Dendritic cell treated with granulocyte-macrophage colony-stimulating factor and Interleukin-4, amounts not matched to agents 40 ng/mL and 50 ng/mL, for 4 days (primary cell): ENCODE measurements around the gene CELA3A.
"Not testable (repeated sequence)": the region's sequence is repeated elsewhere in the genome, so short reads cannot be mapped to it uniquely, and the experiment has no call there.

Experiments
- H3K27ac Mint-ChIP-seq: one replicate; pipeline ENCODE4 v1.8.0; 2022; ENCODE audit warnings: mild to moderate bottlenecking, mixed read lengths
- H3K27me3 Mint-ChIP-seq: one replicate; pipeline ENCODE4 v1.8.0; 2022; ENCODE audit warnings: mild to moderate bottlenecking, mixed read lengths
- H3K36me3 Mint-ChIP-seq: one replicate; pipeline ENCODE4 v1.8.0; 2022; ENCODE audit warnings: low read depth, mixed read lengths
- H3K4me1 Mint-ChIP-seq: one replicate; pipeline ENCODE4 v1.8.0; 2022; ENCODE audit warnings: low read depth, mixed read lengths
- H3K4me3 Mint-ChIP-seq: one replicate; pipeline ENCODE4 v1.8.0; 2022; ENCODE audit warnings: mild to moderate bottlenecking, moderate library complexity, mixed read lengths
- H3K9me3 Mint-ChIP-seq: one replicate; pipeline ENCODE4 v1.8.0; 2022; ENCODE audit warnings: mixed read lengths
- intact Hi-C: fragments of 100-400 bp; cut with micrococcal nuclease; formaldehyde crosslinking; loops from one replicate; pipeline ENCODE4 v1.15.0; 2022

Gene CELA3A

GRCh38 chr1:22018583-22019559 is 17.4 kb downstream of the CELA3A start:
- H3K27ac Mint-ChIP-seq = peak overlapping the region; percentile 86
- peaks cover 30% of the 10 kb centered on the region for H3K4me1 Mint-ChIP-seq
- peak overlapping the region; percentile 11 for H3K4me3 Mint-ChIP-seq
- intact Hi-C loops = no loop called here
- H3K36me3 Mint-ChIP-seq = no peaks in the 10 kb centered on the region
- H3K9me3 Mint-ChIP-seq = no peaks in the 10 kb centered on the region
- H3K27me3 Mint-ChIP-seq = no peaks in the 10 kb centered on the region

DNA sequence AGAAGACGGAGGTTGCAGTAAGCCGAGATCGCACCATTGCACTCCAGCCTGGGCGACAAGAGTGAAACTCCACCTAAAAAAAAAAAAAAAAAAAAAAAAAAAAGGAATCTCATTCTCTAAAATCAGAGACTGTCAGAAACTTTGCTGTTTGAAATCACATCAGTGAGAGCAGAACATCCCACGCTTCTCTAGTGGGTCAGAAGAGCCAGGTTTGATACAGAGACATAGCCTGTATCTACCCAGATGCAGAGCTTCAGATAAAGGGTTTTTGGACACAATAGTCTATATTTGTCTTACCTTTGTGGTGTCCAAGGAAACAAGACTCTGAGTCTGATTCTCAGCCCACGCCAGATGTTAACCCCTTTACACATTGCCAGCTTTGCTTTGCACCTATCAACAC is 19.6 kb downstream of the CELA3A start:
- Mint-ChIP-seq H3K27me3 (no peaks in the 10 kb centered on the region), H3K27ac (peak overlapping the region; percentile 86), H3K4me3 (no peak overlapping the region), H3K9me3 (no peaks in the 10 kb centered on the region), H3K4me1 (peaks cover 48% of the 10 kb centered on the region), H3K36me3 (peaks cover 14% of the 10 kb centered on the region)
- intact Hi-C loops = no loop called here

GRCh38 chr1:22024485-22025367 is 23.3 kb downstream of the CELA3A start:
- H3K4me3 Mint-ChIP-seq = peak overlapping the region; percentile 97
- H3K27me3 Mint-ChIP-seq = no peaks in the 10 kb centered on the region
- H3K9me3 Mint-ChIP-seq = no peaks in the 10 kb centered on the region
- H3K36me3 Mint-ChIP-seq = peaks cover 22% of the 10 kb centered on the region
- H3K27ac Mint-ChIP-seq = peak overlapping the region; percentile 99
- peaks cover 45% of the 10 kb centered on the region for H3K4me1 Mint-ChIP-seq
- intact Hi-C loops = loop anchor here (2.0 kb wide), 1 partner anchor 28 kb away; the partner anchor contains the start of gene CDC42

DNA sequence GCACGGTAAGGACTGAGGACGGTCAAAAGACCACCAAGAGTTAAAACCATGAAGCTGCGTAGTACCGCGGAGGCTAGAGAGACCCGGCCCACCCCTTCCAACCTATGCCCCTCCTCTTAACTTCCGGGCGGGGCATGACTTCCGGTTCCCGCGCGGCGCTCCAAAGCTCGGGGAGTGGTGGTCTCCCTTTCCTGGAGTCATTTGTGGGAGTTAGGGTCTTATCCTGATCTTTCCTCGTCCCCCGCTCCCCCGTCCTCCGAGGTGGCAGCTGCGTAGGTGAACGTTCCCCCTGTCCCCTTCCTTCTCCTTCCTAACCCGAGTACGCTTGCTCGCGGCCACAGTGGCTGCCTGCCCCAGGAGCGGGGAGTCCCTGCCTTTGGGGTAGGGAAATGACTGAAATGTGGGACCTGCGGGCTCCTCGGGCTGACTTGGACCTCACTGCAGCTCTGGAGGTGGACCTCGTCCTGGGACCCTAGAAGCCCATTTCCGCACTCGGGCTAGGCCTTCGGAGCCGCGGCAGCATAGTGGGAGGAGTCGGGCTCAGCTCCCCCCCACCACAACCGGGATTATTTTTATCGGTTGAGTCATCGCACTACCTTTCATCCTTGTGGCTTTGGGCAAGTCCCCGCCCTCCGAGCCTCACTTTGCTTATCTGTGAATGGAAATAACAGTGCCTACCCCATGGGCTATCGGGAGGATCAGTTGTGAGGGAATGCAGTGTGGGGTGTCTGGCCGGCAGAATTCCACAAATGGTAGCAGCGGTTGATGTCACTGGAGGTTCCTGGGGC is 24.1 kb downstream of the CELA3A start:
- intact Hi-C loops = loop anchor here (2.0 kb wide), 1 partner anchor 27 kb away; the partner anchor contains the start of gene CDC42
- peak overlapping the region; percentile 97 for H3K4me3 Mint-ChIP-seq
- no peaks in the 10 kb centered on the region for H3K27me3 Mint-ChIP-seq
- peaks cover 49% of the 10 kb centered on the region for H3K4me1 Mint-ChIP-seq
- H3K36me3 Mint-ChIP-seq = peaks cover 22% of the 10 kb centered on the region
- peak overlapping the region; percentile 99 for H3K27ac Mint-ChIP-seq
- no peaks in the 10 kb centered on the region for H3K9me3 Mint-ChIP-seq

DNA sequence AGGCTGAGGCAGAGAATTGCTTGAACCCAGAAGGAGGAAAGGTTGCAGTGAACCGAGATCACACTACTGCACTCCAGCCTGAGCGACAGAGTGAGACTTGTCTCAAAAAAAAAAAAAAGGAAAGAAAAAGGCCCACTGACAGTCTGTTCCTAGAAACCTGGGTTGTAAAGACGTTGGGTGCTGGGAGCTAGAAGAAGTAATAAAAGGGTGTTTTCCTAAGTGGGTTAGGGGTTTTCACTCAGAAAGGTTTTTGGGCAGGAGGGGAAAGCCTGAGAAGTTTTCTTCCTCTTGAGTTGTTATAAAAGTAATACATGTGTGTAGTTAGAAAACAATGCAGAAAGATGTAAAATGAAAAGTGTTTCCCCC is 25.4 kb downstream of the CELA3A start:
- Mint-ChIP-seq H3K27me3 (no peaks in the 10 kb centered on the region), H3K27ac (peak overlapping the region; percentile 99), H3K4me3 (no peak overlapping the region), H3K36me3 (peaks cover 22% of the 10 kb centered on the region), H3K4me1 (peaks cover 61% of the 10 kb centered on the region), H3K9me3 (no peaks in the 10 kb centered on the region)
- intact Hi-C loops = no loop called here

- peaks cover 44% of the 10 kb centered on the region for H3K4me1 Mint-ChIP-seq
These were observed 28.6 kb downstream of the CELA3A start for GRCh38 chr1:22030057-22030456.

DNA sequence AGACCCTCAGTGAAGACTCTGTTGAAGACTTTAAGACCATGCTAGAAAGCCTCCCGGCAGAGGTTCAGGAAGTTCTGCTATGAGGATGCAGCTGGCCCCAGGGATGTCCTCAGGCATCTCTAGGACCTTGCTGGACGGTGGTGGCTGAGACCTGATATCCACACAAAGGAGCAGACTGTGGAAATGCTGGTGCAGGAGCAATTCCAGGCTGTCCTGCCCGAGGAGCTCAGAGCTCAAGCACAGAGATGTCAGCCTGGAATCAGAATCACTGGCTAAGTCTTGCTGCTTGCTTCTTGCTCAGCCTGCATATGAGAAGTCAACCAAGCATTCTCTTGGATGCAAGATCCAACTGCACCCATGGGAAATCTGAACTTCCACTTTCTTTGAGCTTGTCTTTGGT is 29.0 kb downstream of the CELA3A start:
- Mint-ChIP-seq H3K27ac (peak overlapping the region; percentile 92), H3K9me3 (no peaks in the 10 kb centered on the region), H3K36me3 (peaks cover 14% of the 10 kb centered on the region), H3K4me1 (peaks cover 43% of the 10 kb centered on the region), H3K4me3 (no peak overlapping the region), H3K27me3 (no peaks in the 10 kb centered on the region)
- intact Hi-C loops = no loop called here

More at GRCh38 chr1:22030057-22030456, 28.6 kb downstream of the CELA3A start:
- H3K9me3 Mint-ChIP-seq = no peaks in the 10 kb centered on the region
- peaks cover 18% of the 10 kb centered on the region for H3K36me3 Mint-ChIP-seq
- H3K4me3 Mint-ChIP-seq = no peak overlapping the region
- intact Hi-C loops = no loop called here
- no peaks in the 10 kb centered on the region for H3K27me3 Mint-ChIP-seq
- peak overlapping the region; percentile 92 for H3K27ac Mint-ChIP-seq

DNA sequence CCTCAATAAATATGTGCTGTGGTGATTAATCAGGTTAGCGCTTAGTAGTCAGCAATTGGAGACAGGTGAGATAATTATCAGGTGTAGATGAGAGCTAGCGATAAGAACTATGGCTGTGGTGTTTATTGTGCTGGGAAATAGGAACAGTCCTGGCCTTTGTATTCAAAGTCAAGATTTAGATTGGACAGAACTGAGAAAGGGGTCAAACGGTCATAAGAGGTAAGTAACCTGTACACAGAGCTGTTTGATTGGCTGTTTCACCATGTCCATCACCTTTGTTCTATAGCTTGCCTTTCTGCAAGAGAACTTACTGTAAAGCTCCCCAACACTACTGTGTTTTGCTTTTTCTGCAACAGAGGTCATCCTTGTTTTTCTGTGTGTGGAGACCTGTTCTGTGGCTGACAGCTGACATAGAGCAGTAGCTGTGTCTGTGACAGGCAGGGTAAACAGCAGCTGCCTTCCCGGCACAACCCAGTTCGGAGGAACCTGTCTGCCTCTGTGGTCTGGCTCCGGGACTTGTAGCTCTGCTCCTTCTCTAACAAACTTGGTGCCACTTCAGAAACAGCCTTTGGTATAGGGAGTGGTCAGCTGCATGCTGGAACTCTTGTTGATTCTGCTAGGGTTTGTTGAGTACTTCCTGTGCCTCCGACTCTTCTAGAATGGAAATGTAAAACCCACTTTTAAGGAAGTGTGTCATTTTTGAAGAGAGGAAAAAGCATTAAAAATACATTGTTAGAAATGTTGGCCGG is 29.9 kb downstream of the CELA3A start:
- H3K36me3 Mint-ChIP-seq = peaks cover 6% of the 10 kb centered on the region
- peak overlapping the region; percentile 52 for H3K4me3 Mint-ChIP-seq
- peaks cover 35% of the 10 kb centered on the region for H3K4me1 Mint-ChIP-seq
- H3K27me3 Mint-ChIP-seq = no peaks in the 10 kb centered on the region
- H3K27ac Mint-ChIP-seq = peak overlapping the region; percentile 92
- intact Hi-C loops = no loop called here
- no peaks in the 10 kb centered on the region for H3K9me3 Mint-ChIP-seq

DNA sequence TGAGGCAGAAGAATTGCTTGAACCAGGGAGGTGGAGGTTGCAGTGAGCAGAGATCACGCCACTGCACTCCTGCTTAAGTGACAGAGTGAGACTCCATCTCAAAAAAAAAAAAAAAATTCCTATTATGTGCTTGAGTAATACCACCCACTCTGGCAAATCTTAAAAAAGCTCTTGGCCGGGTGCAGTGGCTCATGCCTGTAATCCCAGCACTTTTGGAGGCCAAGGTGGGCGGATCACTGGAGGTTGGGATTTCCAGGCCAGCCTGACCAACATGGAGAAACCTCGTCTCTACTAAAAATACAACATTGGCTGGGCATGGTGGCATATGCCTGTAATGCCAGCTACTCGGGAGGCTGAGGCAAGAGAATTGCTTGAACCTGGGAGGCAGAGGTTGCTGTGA is 33.4 kb downstream of the CELA3A start:
- not testable (repeated sequence) for H3K27me3 Mint-ChIP-seq, H3K27ac Mint-ChIP-seq, H3K36me3 Mint-ChIP-seq, H3K9me3 Mint-ChIP-seq, H3K4me3 Mint-ChIP-seq
- intact Hi-C loops = loop anchor here (5.0 kb wide), 1 partner anchor 37 kb away; no protein-coding TSS in a partner anchor
- peaks cover 44% of the 10 kb centered on the region for H3K4me1 Mint-ChIP-seq

DNA sequence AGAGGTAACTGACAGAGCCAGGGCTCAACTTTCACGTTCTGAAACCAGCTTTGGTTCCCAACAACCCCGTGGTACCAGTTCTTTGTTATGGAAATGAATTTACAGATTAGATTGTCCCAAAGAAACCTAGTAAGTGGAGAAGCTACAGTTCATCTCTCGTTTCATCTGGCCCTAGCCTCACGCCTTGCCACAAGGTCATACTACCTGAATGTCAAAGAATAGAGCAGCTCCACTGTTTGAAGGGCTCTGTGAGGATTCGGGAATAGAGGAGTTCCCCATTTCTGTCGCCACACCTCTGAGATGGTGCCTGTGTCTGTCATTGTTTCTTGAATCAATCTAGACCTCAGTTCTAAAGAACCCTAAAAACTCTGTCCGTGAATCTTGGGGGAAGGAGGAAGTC is 36.1 kb downstream of the CELA3A start:
- Mint-ChIP-seq H3K4me3 (no peak overlapping the region), H3K4me1 (peaks cover 36% of the 10 kb centered on the region)

DNA sequence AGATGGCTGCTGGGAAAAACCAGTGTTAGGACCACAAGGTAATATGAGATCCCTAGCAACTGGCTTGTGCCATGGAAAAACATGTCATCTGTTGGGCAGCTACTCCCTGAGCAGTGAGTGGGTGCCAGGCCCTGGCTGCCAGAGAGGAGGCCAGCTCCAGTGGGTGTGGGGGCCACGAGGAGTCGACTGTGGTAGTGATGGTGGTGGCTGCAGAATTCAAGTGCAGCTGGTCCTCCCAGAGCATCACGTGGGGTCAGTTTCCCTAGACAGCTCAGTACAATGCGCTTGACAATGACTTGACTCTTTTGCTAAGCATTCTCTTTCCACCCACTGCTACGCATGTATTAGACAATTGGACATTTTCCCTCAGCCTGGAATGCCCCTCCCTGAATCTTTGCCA is 36.6 kb downstream of the CELA3A start:
- Mint-ChIP-seq H3K4me3 (no peak overlapping the region), H3K36me3 (no peaks in the 10 kb centered on the region), H3K9me3 (no peaks in the 10 kb centered on the region), H3K4me1 (peaks cover 38% of the 10 kb centered on the region), H3K27me3 (no peaks in the 10 kb centered on the region), H3K27ac (peak overlapping the region; percentile 86)
- intact Hi-C loops = loop anchor here (5.0 kb wide), 1 partner anchor 34 kb away; no protein-coding TSS in a partner anchor

More for the DNA sequence above, 36.1 kb downstream of the CELA3A start:
- peak overlapping the region; percentile 86 for H3K27ac Mint-ChIP-seq
- no peaks in the 10 kb centered on the region for H3K27me3 Mint-ChIP-seq
- intact Hi-C loops = loop anchor here (5.0 kb wide), 1 partner anchor 35 kb away; no protein-coding TSS in a partner anchor
- H3K36me3 Mint-ChIP-seq = no peaks in the 10 kb centered on the region
- H3K9me3 Mint-ChIP-seq = no peaks in the 10 kb centered on the region

- H3K27ac Mint-ChIP-seq = peak overlapping the region; percentile 86
- intact Hi-C loops = loop anchor here (5.0 kb wide), 1 partner anchor 33 kb away; no protein-coding TSS in a partner anchor
- H3K9me3 Mint-ChIP-seq = no peaks in the 10 kb centered on the region
- H3K27me3 Mint-ChIP-seq = no peaks in the 10 kb centered on the region
- H3K4me1 Mint-ChIP-seq = peaks cover 48% of the 10 kb centered on the region
- H3K4me3 Mint-ChIP-seq = peak overlapping the region; percentile 51
- H3K36me3 Mint-ChIP-seq = no peaks in the 10 kb centered on the region
These were observed 38.3 kb downstream of the CELA3A start for GRCh38 chr1:22039594-22040285.
